ENCODE results near the gene MTG2.

The MTG2 gene

GRCh38 chr20:62174870-62175624 is 7.8 kb upstream of the MTG2 start:
- TF ChIP-seq EZH2 (optimal IDR thresholded peaks at IDR 0.05; ENCODE audit: low read depth, low read length) (no peak), CTCF (IDR thresholded peaks at IDR 0.05; ENCODE audit: low read length) (no peak), EZH2phosphoT487 (IDR thresholded peaks at IDR 0.05; ENCODE audit: low read length) (no peak)
- Histone ChIP-seq H3K79me2 (ENCODE audit: low read length) (no peaks in the 10 kb centered on the region), H3K9me3 (replicated peaks; ENCODE audit: insufficient read depth, low read length) (no peaks in the 10 kb centered on the region), H3K4me1 (ENCODE audit: low read length) (no peaks in the 10 kb centered on the region), H3K4me2 (ENCODE audit: low read depth, low read length) (no peak overlapping the region), H3K9me2 (replicated peaks; ENCODE audit: insufficient read depth, low read length) (no peaks in the 10 kb centered on the region), H3K4me3 (ENCODE audit: low read length) (no peak overlapping the region), H3K36me3 (replicated peaks; ENCODE audit: insufficient read depth, low read length) (no peaks in the 10 kb centered on the region), H2AFZ (ENCODE audit: low read length) (no peak overlapping the region), H3K9ac (ENCODE audit: low read length) (no peak overlapping the region), H3K27me3 (replicated peaks; ENCODE audit: insufficient read depth, low read length) (no peaks in the 10 kb centered on the region), H3F3A (ENCODE audit: insufficient read depth, low read length) (no peaks in the 10 kb centered on the region), H3K27ac (ENCODE audit: low read length) (no peak overlapping the region), H4K20me1 (ENCODE audit: insufficient read depth, low read length) (no peaks in the 10 kb centered on the region)
- no peak for DNase-seq

GRCh38 chr20:62175711-62176110 is 7.1 kb upstream of the MTG2 start:
- Histone ChIP-seq H3K4me1 (ENCODE audit: low read length) (no peaks in the 10 kb centered on the region), H3K4me3 (ENCODE audit: low read length) (no peak overlapping the region), H3K9me2 (replicated peaks; ENCODE audit: insufficient read depth, low read length) (no peaks in the 10 kb centered on the region), H3F3A (ENCODE audit: insufficient read depth, low read length) (no peaks in the 10 kb centered on the region), H3K4me2 (ENCODE audit: low read depth, low read length) (no peak overlapping the region), H3K36me3 (replicated peaks; ENCODE audit: insufficient read depth, low read length) (no peaks in the 10 kb centered on the region), H3K27ac (ENCODE audit: low read length) (no peak overlapping the region), H2AFZ (ENCODE audit: low read length) (no peak overlapping the region), H3K9me3 (replicated peaks; ENCODE audit: insufficient read depth, low read length) (no peaks in the 10 kb centered on the region), H3K79me2 (ENCODE audit: low read length) (no peaks in the 10 kb centered on the region), H3K9ac (ENCODE audit: low read length) (no peak overlapping the region), H4K20me1 (ENCODE audit: insufficient read depth, low read length) (no peaks in the 10 kb centered on the region), H3K27me3 (replicated peaks; ENCODE audit: insufficient read depth, low read length) (no peaks in the 10 kb centered on the region)
- DNase-seq: no peak
- TF ChIP-seq EZH2 (optimal IDR thresholded peaks at IDR 0.05; ENCODE audit: low read depth, low read length): no peak

- Histone ChIP-seq H3K79me2 (ENCODE audit: low read length) (0 out of 2 replicates have a peak, but pooled peaks cover 2% of the 10 kb centered on the region), H3K4me3 (ENCODE audit: low read length) (no peak overlapping the region), H2AFZ (ENCODE audit: low read length) (no peak overlapping the region), H3K36me3 (replicated peaks; ENCODE audit: insufficient read depth, low read length) (no peaks in the 10 kb centered on the region), H3K27me3 (replicated peaks; ENCODE audit: insufficient read depth, low read length) (no peaks in the 10 kb centered on the region), H3K9me2 (replicated peaks; ENCODE audit: insufficient read depth, low read length) (no peaks in the 10 kb centered on the region), H4K20me1 (ENCODE audit: insufficient read depth, low read length) (no peaks in the 10 kb centered on the region), H3F3A (ENCODE audit: insufficient read depth, low read length) (0 out of 2 replicates have a peak, but pooled peaks cover 2% of the 10 kb centered on the region), H3K4me2 (ENCODE audit: low read depth, low read length) (no peak overlapping the region), H3K4me1 (ENCODE audit: low read length) (peaks cover 3% of the 10 kb centered on the region), H3K27ac (ENCODE audit: low read length) (no peak overlapping the region), H3K9ac (ENCODE audit: low read length) (no peak overlapping the region), H3K9me3 (replicated peaks; ENCODE audit: insufficient read depth, low read length) (no peaks in the 10 kb centered on the region)
- TF ChIP-seq EZH2phosphoT487 (IDR thresholded peaks at IDR 0.05; ENCODE audit: low read length): no peak
- TF ChIP-seq CTCF (IDR thresholded peaks at IDR 0.05; ENCODE audit: low read length): no peak
- TF ChIP-seq EZH2 (optimal IDR thresholded peaks at IDR 0.05; ENCODE audit: low read depth, low read length): no peak
- DNase-seq: no peak
These were observed 6.0 kb upstream of the MTG2 start for GRCh38 chr20:62176866-62177265.

GRCh38 chr20:62177307-62177706 is 5.5 kb upstream of the MTG2 start:
- H3K79me2 ChIP-seq (ENCODE audit: low read length): 0 out of 2 replicates have a peak, but pooled peaks cover 6% of the 10 kb centered on the region
- no peak overlapping the region for H2AFZ ChIP-seq (ENCODE audit: low read length)
- no peak overlapping the region for H3K4me3 ChIP-seq (ENCODE audit: low read length)
- H3F3A ChIP-seq (ENCODE audit: insufficient read depth, low read length): peaks cover 6% of the 10 kb centered on the region; the same call in 1 of the 2 replicates
- TF ChIP-seq CTCF (IDR thresholded peaks at IDR 0.05; ENCODE audit: low read length) (no peak), EZH2 (optimal IDR thresholded peaks at IDR 0.05; ENCODE audit: low read depth, low read length) (no peak), EZH2phosphoT487 (IDR thresholded peaks at IDR 0.05; ENCODE audit: low read length) (no peak)
- H4K20me1 ChIP-seq (ENCODE audit: insufficient read depth, low read length): no peaks in the 10 kb centered on the region
- no peak overlapping the region for H3K9ac ChIP-seq (ENCODE audit: low read length)
- H3K4me1 ChIP-seq (ENCODE audit: low read length): peaks cover 8% of the 10 kb centered on the region
- H3K27me3 ChIP-seq (replicated peaks; ENCODE audit: insufficient read depth, low read length): no peaks in the 10 kb centered on the region
- H3K4me2 ChIP-seq (ENCODE audit: low read depth, low read length): no peak overlapping the region
- no peak overlapping the region for H3K27ac ChIP-seq (ENCODE audit: low read length)
- DNase-seq: no peak
- no peaks in the 10 kb centered on the region for H3K9me2 ChIP-seq (replicated peaks; ENCODE audit: insufficient read depth, low read length)
- no peaks in the 10 kb centered on the region for H3K9me3 ChIP-seq (replicated peaks; ENCODE audit: insufficient read depth, low read length)
- no peaks in the 10 kb centered on the region for H3K36me3 ChIP-seq (replicated peaks; ENCODE audit: insufficient read depth, low read length)

All from MM.1S (cell line).